PC-9 (cell line): ENCODE measurements around the gene PGBD5.

ENCODE experiments used
- CTCF ChIP-seq: fragments of 200-600 bp; sonication (generic); conservative IDR thresholded peaks from 2 replicates; pipeline ENCODE4 v1.6.1; 2017; ENCODE audit warnings: mixed run types, antibody characterized with exemption, mild to moderate bottlenecking, moderate library complexity
- EZH2 ChIP-seq: fragments of 200-600 bp; sonication (generic); IDR thresholded peaks from 2 replicates; pipeline ENCODE4 v1.8.0; 2017; ENCODE audit warnings: antibody characterized with exemption, low read depth

GRCh38 chr1:230426246-230427093, at the start of gene PGBD5:
- TF ChIP-seq CTCF = no peak
- TF ChIP-seq EZH2 = no peak
